ENCODE data around the gene RAB6C.
"Not testable (repeated sequence)": the region's sequence is repeated elsewhere in the genome, so short reads cannot be mapped to it uniquely, and the experiment has no call there.

Gene RAB6C

GRCh38 chr2:129979629-129980155 lies at the start of gene RAB6C:
TSS of gene RAB6C (plus strand) at chr2:129979666. CDS start at chr2:129980116, 450 bp downstream.
- DNase-seq, result not testable (repeated sequence)

- DNase-seq, result no peak
Measured at GRCh38 chr2:129930451-129930850, 49.0 kb upstream of the RAB6C start.

GRCh38 chr2:129933387-129933786 lies 46.1 kb upstream of the RAB6C start:
- not testable (repeated sequence) for DNase-seq

DNA sequence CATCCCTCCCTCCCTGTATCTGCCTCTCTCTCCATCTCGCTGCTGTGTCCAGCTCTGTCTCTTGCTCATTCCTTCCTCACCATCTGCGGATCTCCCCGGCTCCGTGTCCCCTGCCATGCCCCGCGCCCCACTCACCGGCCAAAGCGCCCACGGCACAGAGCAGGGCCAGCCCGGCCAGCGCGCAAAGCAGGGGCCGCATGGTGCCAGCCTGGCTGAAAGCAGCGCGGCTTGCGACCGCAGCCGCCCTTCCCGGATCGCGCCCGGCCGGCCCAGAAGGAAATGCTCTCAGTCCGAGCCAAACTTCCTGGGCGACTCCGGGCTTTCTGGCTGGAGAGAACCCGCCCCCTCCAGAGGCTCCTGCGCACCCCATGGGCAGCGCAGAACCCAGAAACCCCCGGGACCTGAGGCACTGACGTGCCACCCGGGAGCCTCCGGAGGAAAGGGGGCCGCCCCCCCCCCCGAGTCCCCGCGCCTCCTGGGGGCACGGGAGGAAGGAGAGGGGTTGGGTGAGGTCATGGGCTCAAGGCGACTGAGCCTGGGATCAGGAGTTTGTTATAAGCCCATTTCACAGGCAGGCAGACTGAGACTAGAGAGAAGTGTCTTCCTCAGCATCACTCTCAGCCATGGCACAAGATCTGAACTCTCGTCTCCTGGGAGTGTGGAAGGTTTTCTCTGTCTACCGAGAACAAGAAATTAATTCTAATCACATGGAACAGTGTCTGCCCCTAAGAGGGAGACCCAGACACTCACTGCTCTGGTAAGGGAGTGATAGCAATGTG lies 45.2 kb upstream of the RAB6C start:
- DNase-seq, result no peak

DNA sequence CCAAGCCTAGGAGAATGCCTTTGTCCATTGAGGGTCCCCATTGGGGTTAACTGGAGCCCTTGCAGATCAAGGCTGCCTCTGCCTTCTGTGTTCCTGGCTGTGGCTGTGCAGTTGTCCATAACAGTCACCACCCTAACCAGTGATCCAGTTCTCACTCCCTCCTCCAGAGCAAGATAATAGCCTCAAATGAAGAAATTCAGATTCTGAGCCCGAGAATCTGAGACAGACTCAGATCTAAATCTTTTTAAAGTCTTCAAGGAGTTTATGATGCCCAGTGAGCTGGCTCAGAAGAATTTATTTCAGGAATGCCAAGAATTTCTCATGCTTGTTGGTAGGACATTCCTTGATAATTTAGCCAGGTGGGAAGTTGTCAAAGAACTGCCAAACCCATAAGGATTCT lies 44.3 kb upstream of the RAB6C start:
- no peak for DNase-seq

DNA sequence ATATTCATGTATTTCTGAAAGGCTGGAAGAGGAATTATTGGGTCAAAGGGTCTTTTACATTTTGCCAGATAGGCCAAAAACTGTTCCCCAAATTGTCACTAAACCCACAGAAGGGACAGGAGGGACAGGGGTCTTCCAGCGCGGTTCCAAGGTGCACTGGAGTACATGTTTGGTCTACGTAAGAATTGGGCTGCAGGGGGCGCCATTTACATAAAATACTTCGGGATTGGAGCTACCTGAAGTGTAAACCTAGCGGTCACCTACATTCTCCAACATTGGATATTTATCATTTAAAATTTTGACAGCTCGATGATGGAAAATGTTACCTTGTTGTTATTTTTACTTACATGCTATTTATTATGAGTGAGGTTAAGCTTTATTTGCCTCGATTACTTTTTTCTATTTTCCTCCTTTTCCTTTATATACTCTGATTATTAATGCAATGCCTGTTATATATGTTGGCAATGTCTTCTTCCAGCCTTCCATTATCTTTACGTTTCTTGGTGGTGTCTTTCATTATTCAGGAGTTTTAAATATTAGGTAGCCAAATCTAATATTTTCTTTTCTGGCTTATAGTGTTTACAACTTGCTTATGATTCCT lies 43.0 kb upstream of the RAB6C start:
- peak; percentile 49 for DNase-seq

DNA sequence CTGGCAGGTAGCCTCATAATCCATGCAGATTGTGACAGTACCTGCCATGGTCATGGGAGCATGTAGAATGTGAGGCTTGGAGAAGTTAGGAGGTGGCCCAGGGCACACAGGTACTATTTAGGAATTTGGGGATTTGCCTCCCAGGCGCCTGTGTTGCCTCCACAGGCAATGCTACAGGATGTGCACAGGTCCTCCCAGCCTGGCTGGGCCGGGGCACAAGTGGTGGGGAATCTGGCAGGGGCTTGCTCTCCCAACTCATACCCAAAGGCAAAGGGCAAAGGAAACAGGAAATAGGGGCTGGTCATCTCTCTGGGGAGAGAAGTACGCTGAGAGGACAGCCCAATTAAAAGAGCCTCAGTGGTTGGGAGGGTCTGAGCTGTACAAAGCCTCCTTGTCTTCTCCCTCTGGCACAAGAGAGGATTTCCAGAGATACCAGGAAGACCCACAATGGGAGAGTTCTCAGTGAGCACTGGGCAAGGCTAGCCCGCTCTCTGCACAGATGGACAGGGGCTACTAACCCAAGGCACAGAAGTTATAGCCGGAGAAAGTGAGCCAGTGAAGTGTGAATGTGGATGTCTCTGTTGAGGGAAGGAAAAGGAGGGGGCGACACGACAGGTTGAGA lies 40.5 kb upstream of the RAB6C start:
- DNase-seq, result not testable (repeated sequence)

GRCh38 chr2:129943456-129943855 lies 36.0 kb upstream of the RAB6C start:
- DNase-seq, result not testable (repeated sequence)

GRCh38 chr2:129945557-129945956 lies 33.9 kb upstream of the RAB6C start:
- no peak for DNase-seq

DNA sequence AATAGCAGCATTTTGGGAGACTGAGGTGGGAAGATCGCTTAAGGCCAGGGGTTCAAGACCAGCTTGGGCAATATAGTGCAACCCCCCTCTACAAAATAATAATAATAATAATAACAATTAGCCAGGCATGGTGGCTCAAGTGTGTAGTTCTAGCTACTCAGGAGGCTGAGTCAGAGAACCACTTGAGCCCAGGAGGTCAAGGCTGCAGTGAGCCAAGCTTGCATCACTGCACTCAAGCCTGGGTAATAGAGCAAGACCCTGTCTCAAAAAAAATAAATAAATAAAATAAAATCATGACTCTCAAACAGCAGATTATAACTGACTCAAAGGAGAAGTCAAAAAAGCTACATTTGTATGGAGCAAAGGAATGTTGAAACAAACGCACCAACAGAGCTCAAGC lies 31.8 kb upstream of the RAB6C start:
- not testable (repeated sequence) for DNase-seq

DNA sequence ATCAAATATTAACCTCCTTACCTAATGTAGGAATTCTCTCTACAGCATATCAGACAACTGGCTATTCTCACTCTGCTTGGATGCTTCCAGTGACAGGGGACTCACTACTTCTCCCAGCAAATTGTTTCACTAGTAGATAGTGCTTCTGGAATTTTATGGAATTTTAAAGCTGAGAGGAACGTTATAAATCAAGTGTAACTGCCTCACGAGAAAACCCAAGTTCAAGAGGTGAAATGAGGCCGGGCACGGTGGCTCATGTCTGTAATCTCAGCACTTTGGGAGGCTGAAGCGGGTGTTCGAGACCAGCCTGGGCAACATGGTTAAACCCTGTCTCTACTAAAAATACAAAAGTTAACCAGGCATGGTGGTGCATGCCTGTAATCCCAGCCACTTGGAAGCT lies 23.3 kb upstream of the RAB6C start:
- DNase-seq, result not testable (repeated sequence)

DNA sequence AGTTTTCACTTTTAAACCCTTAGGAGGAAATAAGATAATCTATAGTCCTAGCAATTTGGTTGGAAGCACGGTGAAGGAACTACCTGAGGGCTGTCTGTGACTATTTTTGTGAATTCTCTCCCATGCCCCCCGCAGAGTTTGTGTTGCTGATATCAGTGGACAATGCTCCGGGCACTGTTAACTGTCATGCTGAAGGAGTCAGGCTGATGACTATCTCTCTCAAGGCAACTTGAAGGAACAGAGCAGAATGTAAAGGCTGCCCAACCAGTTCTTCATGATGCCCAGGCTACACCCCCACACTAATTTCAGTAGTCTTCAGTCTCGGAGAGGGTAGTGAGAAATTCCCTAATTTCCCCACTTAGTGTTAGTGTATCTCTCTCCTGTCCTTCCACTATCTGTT lies 21.6 kb upstream of the RAB6C start:
- DNase-seq, result no peak

- not testable (repeated sequence) for DNase-seq
Measured at GRCh38 chr2:129958736-129959135, 20.7 kb upstream of the RAB6C start.

GRCh38 chr2:129968605-129969004 lies 10.9 kb upstream of the RAB6C start:
- DNase-seq, result not testable (repeated sequence)

DNA sequence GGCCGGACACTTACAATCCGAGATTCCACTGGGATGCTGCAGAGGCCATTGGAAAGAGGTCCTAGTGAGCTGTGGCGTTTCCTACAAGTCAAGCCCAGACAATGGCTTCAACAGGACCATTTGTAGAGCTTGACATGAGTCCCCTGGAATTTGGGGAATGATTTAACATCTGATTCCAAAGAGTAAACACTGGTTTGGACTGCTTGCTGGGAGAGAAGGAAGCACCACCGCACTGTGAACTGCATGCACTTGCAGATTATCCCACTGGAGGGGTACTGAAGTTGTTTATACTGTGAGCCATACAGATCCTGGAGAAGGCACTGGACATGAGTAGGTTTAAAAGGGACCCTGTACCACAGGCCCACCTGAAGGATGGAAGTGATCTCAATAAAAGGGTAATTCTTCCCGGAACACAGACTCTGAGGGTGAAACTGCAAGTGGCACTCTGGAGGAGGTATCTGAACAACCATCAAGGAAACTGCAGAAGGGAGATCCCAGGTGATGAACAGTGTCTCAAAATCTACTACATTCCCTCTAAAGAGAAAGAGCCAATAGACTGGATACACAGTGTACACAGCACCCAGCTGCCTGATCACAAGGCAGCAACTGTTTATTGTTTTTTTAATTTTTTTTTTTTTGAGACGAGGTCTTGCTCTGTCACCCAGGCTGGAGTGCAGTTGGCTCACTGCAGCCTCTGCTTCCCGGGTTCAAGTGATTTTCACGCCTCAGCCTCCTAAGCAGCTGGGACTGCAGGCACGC lies 4.3 kb upstream of the RAB6C start:
- DNase-seq, result no peak

GRCh38 chr2:129976969-129977368 lies 2.5 kb upstream of the RAB6C start:
- not testable (repeated sequence) for DNase-seq

- DNase-seq, result no peak
Measured at GRCh38 chr2:129977986-129978385, 1.5 kb upstream of the RAB6C start.

GRCh38 chr2:129980246-129980645 lies 780 bp downstream of the RAB6C start:
- DNase-seq, result not testable (repeated sequence)

DNA sequence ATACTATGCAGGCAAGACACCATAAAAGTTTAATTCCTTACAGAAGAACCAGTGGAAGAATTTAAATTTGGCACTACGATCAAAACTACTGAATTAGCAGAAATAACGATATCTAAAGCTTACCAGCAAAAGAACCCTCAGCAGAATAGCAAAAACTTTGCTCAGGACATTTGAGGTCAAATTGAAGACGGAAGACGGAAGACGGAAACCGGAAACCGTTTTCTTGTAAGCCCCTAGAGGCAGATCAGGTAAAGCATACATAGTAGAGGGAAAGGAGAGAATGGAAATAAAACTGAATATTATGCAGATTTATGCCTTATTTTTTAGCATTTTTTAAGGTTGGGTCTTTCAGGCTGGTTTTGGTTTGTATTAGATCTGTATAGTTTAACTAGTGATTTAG lies 2.2 kb downstream of the RAB6C start:
- not testable (repeated sequence) for DNase-seq

DNA sequence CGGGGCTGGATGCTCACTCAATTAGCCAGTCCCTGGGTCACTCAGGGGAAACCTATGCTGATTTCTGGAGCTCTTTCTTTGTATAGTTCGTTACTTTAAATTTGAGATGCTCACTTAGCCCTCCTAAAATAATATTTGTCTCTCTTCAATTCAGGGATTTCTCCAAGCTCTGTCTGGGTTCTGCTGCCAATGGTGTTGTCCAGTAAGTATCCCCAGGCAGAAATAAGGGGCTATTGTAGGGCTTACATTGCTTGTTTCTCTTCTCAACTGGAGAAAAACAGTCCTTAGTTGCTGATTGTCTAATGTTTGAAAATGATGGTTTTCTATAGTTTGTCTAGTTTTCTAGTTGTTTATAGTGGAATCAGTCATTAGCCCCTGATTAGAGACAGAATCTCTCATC lies 5.0 kb downstream of the RAB6C start:
- no peak for DNase-seq

GRCh38 chr2:129992415-129993006 lies 13.0 kb downstream of the RAB6C start:
- DNase-seq, result not testable (repeated sequence)

DNA sequence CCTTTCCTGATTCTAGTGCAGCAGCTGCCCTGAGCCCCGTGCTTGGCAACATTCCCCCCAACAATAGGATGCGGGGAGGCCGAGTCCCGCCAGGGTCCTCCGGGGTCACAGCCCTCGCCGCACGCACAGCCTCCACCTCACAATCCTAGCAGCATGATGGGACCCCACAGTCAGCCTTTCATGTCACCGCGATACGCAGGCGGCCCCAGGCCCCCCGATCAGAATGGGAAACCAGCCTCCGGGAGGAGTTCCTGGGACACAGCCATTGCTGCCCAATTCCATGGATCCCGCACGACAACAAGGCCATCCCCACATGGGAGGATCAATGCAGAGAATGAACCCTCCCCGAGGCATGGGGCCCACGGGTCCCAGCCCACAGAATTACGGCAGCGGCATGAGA lies 13.7 kb downstream of the RAB6C start:
- not testable (repeated sequence) for DNase-seq

Data from stimulated activated CD4-positive, alpha-beta T cell treated with anti-CD3 and anti-CD28 coated beads, Interleukin-4, amount 100 ng/mL, for 24 hours (primary cell).